Measurements from ENCODE around the gene EYA2. TPM values are rescaled to one million over a fixed set of nuclear protein-coding genes. Genes with fewer than 3 reads are reported as not detected.
"Not testable (repeated sequence)": the region's sequence is repeated elsewhere in the genome, so short reads cannot be mapped to it uniquely, and the experiment has no call there.

Gene EYA2
- total RNA-seq, 1 donor from 2014 or later = not detected

DNA sequence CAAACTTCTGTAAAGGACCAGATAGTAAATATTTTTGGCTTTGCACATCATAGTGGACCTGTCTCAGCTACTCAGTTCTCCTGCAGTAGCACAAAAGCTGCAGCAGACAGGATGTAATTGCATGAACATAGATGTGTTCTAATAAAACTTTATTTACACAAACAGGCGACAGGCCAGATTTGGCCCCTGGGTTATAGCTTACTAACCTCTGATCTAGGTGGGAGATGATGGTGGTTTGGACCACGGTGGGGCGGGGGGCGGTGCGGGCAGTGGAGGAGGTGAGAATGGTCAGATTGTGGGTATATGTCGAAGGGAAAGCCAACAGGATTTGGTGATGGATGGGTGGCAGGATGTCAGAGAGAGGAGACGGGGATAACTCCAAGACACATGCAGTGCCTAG lies 265.6 kb downstream of the EYA2 start:
- no peak for DNase-seq (ENCODE audit: extremely low read depth, low read depth, low spot score)

DNA sequence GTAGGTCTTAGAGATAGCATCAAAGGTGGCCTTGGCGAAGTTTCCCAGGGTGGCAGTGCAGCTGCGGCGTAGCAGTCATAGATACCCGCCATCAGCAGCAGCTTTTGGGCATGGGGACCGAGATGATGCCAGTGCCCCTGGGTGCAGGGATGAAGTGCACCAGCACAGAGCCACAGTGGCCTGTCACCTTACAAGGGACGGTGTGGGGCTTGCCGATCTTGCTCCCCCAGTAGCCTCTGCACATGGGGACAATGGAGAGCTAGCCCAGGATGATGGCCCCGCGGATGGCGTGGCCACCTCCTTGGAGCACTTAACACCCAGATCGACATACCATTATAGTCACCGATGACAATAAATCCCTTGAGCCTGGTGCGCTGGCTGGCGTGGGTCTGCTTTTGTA lies 266.3 kb downstream of the EYA2 start:
- DNase-seq (ENCODE audit: extremely low read depth, low read depth, low spot score) = no peak

- no peak for DNase-seq (ENCODE audit: extremely low read depth, low read depth, low spot score)
These were observed 266.8 kb downstream of the EYA2 start for GRCh38 chr20:47161411-47161810.

DNA sequence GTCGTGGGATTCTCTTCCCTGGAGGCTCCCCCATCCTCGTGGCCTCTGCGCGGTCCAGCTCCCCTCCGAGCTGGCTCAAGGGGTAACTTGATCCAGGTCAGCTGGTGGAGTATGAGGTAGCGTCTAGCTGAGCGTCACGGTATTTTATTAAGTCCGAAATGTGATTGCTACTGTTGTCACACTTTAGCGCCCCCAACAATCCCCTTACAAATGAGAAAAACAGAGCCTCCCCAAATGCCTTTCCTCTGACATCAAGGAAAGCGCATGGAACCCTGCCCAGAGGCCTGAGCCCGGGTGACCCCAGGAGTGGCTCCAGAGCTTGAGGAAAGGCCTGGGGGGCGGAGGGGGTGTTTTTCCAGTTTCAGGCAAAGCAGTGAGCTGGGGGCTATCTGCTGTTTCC lies 269.5 kb downstream of the EYA2 start:
- no peak for DNase-seq (ENCODE audit: extremely low read depth, low read depth, low spot score)

- no peak for DNase-seq (ENCODE audit: extremely low read depth, low read depth, low spot score)
These were observed 270.8 kb downstream of the EYA2 start for GRCh38 chr20:47165376-47165865.

- no peak for DNase-seq (ENCODE audit: extremely low read depth, low read depth, low spot score)
These were observed 273.2 kb downstream of the EYA2 start for GRCh38 chr20:47167846-47168245.

GRCh38 chr20:47172579-47172978 lies 277.9 kb downstream of the EYA2 start:
- DNase-seq (ENCODE audit: extremely low read depth, low read depth, low spot score) = no peak

DNA sequence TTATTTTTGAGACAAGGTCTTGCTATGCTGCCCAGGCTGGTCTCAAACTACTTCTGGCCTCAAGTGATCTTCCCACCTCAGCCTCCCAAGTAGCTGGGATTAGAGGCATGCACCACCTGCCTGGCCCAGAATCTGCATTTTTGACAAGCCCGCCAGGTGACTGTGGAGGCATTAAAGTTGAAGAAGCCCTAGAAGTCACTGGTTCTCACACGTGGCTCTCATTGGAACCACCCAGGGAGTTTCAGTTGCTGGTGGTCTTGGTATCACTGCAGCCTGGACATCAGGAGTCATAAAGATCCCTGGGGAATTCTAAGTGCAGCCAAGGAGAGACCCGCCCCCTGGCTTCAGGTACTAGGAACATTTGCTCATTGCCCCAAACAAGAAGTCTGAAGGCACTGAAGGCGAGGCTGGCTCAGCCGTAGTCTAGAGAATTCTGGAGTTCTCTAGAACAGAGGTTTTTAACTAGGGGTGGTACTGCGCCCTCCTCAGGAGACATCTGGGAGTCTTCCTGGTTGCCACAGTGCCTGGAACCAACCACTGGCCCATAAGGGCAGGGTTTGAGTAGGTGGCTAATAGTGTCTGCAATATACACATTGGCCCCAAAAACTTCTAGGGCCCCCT lies 279.1 kb downstream of the EYA2 start:
- no peak for DNase-seq (ENCODE audit: extremely low read depth, low read depth, low spot score)

GRCh38 chr20:47174456-47175243 lies 280.0 kb downstream of the EYA2 start:
- DNase-seq (ENCODE audit: extremely low read depth, low read depth, low spot score) = no peak

GRCh38 chr20:47175493-47175892 lies 280.9 kb downstream of the EYA2 start:
- DNase-seq (ENCODE audit: extremely low read depth, low read depth, low spot score) = no peak

DNA sequence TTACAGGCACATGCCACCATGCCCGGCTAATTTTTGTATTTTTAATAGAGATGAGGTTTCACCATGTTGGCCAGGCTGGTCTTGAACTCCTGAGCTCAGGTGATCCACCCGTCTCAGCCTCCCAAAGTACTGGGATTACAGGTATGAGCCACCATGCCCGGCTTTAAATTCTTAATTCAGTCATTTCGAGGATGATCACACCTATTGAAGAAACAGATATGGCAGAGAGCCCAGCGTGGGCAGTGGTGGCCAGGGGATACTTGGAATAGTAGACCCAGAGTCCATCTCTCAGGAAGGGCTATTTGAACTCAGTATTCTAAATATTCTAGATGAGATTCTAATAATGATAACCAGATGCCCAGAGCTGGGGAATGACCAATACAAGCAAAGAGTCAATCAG lies 281.6 kb downstream of the EYA2 start:
- not testable (repeated sequence) for DNase-seq (ENCODE audit: extremely low read depth, low read depth, low spot score)

GRCh38 chr20:47178277-47178676 lies 283.6 kb downstream of the EYA2 start:
- DNase-seq (ENCODE audit: extremely low read depth, low read depth, low spot score) = no peak

DNA sequence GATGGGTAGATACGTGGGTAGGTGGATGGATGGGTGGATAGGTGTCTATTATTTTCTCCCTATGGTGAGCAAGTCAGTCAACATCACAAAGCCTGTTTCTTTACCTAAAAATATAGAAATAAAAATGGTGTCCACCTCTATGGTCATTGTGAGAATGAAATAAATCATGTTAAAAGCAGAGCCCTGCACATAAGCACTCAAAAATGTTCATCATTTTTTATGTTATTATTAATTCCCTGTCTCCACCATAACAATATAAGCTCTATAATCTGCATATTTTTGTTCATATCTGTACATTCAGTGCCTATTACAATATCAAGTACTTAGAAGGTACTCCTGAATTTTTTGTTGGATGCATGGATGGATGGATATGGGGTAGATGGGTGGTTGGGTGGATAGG lies 284.2 kb downstream of the EYA2 start:
- no peak for DNase-seq (ENCODE audit: extremely low read depth, low read depth, low spot score)

- DNase-seq (ENCODE audit: extremely low read depth, low read depth, low spot score) = no peak
These were observed 284.6 kb downstream of the EYA2 start for GRCh38 chr20:47179267-47179666.

DNA sequence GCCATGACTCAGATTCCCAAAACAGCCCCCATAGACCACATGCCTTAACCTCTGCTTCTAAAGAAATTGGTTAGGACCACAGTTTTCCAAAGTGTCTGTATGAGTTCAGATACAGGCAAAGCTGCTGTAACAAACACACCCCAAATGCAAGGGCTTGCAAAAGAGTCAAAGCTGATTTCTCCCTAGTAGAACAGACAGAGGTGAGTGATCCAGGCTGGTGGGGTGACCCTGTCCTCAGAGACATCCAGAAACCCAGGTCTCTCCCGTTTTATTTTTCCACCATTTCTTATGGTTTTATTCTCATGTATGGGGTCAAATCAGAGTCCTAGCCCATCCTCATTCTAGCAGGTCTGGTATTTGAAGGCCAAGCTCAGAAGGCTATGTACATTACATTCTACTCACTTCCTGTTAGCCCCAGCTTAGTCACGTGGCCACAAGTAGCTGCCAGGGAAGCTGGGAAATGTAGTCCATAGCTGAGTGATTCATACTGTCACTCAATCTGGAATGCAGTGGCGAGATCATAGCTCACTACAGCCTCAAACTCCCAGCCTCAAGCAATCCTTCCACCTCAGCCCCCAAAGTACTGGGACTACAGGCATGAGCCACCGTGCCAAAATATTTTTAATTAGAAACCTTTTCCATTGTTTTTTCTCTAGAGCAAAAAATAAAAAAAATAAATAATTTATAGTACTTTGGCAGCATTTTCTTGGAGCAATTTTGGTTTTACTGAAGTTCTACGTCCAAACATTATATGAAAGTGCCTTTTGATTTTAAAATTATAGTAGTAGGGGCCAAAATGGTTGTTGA lies 286.6 kb downstream of the EYA2 start:
- no peak for DNase-seq (ENCODE audit: extremely low read depth, low read depth, low spot score)

- no peak for DNase-seq (ENCODE audit: extremely low read depth, low read depth, low spot score)
These were observed 288.7 kb downstream of the EYA2 start for GRCh38 chr20:47183367-47183766.

GRCh38 chr20:47187450-47188195 lies 293.0 kb downstream of the EYA2 start:
- no peak for DNase-seq (ENCODE audit: extremely low read depth, low read depth, low spot score)

GRCh38 chr20:47188540-47188939 lies 293.9 kb downstream of the EYA2 start:
- DNase-seq (ENCODE audit: extremely low read depth, low read depth, low spot score) = no peak

- no peak for DNase-seq (ENCODE audit: extremely low read depth, low read depth, low spot score)
These were observed 294.4 kb downstream of the EYA2 start for GRCh38 chr20:47189060-47189459.

GRCh38 chr20:47191074-47191673 lies 296.5 kb downstream of the EYA2 start:
- DNase-seq (ENCODE audit: extremely low read depth, low read depth, low spot score) = no peak

Measured in glomerular endothelial cell (primary cell).